Suprapubic skin (tissue), 3 donors: Measurements from ENCODE around the gene RHAG.

Experiments
- CTCF ChIP-seq, 2 donors: fragments of 200-600 bp in 1 of 2; fragments of 450-650 bp in 1 of 2; sonication (generic) in 1 of 2; IDR thresholded peaks; one replicate each; pipeline ENCODE4 v1.5.1; 2016 to 2019; ENCODE audit warnings: antibody characterized with exemption in 2 of 2, mild to moderate bottlenecking in 1 of 2, moderate library complexity in 1 of 2
- EP300 ChIP-seq: sonication (generic); formaldehyde crosslinking; IDR thresholded peaks from one replicate; pipeline ENCODE4 v1.6.1; 2017; ENCODE audit warnings: antibody characterized with exemption
- POLR2A ChIP-seq, 2 donors: fragments of 450-650 bp; IDR thresholded peaks; one replicate each; pipeline ENCODE4 v1.6.1; 2017; ENCODE audit warnings: antibody characterized with exemption in 2 of 2, mild to moderate bottlenecking in 2 of 2, moderate library complexity in 2 of 2

DNA sequence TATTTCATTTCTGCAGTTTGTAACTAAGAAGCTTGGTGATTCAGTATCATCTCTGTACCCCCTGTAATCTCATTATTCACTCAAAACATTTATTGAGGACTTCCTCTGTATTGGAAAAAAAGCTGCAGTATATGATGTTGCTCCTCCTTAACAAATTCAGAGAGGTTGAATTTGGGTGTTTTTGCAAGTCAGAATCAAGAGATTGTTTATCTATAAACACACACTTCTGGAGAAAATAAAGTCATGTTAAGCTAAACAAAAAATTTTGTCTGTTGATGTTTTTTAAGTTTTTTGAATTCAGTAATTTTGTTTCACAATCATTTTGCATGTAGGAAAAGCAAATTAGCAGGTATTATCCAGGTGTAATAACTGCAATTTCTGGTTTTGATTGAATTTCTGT is 11.4 kb upstream of the RHAG start:
- no peak for TF ChIP-seq POLR2A (IDR thresholded peaks at IDR 0.05)
- TF ChIP-seq CTCF (IDR thresholded peaks at IDR 0.05), result no peak
- no peak for TF ChIP-seq EP300
